ENCODE measurements around the gene LIPH.
"Not testable (repeated sequence)": the region's sequence is repeated elsewhere in the genome, so short reads cannot be mapped to it uniquely, and the experiment has no call there.

Gene LIPH

GRCh38 chr3:185552358-185552877, at the start of gene LIPH:
Gene LIPH, minus strand, starts transcription at chr3:185552588. Its CDS starts 117 bp downstream, at chr3:185552471.
- peak in 1 of 2 experiments; percentile 42 for DNase-seq

DNA sequence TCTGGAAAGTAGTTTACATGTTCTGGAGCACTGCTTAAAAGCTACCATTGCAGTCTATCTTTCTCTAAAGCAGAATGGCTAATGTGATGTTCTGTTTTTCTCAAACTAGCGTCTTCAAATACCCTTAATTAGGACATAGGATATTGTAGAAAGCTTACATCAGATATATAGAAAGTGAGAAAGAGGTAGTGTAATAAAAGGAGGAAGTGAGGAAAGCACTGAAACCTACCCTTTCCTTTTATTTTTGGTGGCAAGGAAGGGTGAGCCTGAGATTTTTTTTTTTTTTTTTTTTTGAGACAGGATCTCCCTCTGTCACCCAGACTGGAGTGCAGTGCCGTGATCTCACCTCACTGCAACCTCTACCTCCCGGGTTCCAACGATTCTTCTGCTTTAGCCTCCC, 43.1 kb upstream of the LIPH start:
- DNase-seq: no peak

DNA sequence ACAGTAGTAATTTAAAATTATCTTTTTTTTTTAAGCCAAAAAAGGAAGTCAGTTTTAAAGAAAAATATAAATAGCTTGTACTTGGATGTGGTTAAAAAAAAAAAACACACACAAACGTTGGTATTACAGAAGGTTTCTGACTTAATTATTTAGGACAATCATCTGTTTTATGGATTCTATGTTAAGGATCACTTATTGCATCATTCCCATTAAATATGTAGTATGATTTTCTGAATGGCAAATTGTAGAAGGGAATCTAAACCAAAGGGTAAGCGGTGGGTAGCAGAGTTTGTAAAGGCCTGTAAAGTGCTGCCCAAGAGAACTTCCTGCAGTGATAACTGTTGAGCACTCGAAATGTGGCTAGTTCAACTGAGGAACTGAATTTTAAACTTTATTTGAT, 41.7 kb upstream of the LIPH start:
- no peak for DNase-seq

DNA sequence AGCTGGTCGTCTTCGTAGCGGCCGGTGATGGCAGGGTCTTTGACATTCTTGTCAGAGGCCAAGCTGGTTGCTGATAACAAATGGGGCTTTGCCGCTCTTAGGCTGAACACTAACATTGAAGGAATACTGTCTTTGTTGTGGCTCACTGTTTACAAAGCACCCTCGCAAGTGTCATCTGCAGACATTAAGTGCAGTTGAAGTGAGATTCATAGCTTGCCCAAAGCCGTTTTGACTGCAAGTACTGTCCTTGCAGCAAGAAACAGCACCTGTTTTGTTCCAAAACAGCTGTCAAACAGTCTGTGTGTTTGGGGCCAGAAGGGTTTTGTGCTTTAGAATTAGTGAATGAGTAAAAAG, 34.3 kb upstream of the LIPH start:
- no peak for DNase-seq

DNA sequence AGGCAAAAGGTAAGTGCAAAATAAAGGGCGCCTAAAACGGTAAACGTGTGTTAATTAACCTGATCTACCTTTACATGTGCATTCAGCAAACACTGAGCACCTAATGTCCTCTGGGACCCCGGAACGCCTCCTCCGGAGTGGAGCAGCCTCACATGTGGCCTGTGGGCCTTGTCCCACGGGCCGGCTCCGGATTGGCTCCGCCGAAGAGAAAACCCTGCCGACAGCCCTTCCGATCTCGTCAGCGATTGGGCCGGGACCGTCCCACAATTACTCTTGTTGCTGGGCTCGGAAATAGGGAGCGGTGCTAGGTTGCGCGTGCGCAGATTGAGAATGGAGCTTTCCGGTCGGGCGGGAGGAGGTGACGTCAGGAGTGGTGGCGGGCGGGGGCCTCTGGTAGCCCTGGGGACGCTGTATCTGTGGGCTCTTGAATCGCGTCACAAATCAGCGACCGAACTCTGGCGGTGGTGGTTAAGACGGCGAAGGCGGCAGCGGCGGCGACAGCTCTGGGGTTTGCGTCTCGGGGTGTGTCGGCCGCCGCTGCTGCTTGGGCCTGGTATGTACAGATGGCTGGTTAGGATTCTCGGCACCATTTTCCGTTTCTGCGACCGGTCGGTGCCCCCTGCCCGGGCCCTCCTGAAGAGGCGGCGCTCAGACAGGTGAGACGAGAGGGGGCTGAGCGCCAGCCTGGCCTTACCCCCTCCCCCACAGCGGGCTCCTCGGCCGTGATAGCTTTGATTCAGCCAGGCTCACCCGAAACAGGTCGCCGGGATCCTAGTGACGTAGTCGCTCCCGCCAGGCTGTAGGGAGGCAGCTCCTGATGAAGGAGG, 33.7 kb upstream of the LIPH start, which contains the start of gene SENP2:
TSS of gene SENP2 (plus strand) at position 437 of the 827 bp plus-strand sequence. CDS start at position 556, 119 bp downstream.
- peak; percentile 98 to 99 for DNase-seq

GRCh38 chr3:185585518-185585858, 33.1 kb upstream of the LIPH start:
- DNase-seq: no peak

GRCh38 chr3:185584686-185585085, 32.3 kb upstream of the LIPH start:
- no peak for DNase-seq

DNA sequence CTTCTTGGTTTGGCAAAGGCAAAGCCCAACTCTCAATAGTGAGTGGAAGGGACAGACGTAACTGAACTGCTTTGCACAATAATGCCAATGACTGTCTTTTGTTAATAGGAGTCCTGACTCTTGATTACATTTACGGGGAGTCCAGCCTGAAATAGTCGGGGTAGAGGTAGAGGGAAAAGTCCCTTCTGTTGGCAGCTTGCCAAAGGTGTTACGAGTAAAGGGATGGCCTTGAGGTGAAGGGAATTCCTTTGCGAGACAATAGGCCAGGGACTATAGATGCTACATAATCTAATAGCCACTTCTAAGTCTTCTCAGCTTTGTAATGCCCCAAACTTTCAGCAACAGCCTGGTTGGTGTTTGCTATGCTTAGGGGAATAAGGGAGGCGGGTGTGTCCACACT, 31.5 kb upstream of the LIPH start:
- no peak for DNase-seq

GRCh38 chr3:185582871-185583270, 30.5 kb upstream of the LIPH start:
- no peak for DNase-seq

DNA sequence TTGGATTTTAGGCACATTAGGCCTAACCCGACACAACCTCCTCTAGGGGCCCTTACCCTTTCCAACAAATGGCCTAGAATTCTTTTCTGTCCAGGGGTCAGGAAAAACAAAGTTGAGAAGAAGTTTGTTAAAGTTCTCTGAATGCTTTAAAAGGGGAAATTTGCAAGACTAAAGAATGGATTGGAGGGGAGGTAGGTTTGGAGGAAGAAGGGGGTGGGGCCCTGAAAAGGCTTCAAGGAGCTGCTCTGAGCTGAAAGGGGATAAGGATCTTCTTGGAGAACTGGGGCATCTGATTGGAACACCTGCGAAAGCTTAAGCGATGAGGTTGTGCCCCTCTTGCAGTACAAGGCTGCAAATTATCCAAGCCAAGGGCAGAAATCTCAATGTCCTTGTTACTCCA, 29.8 kb upstream of the LIPH start:
- no peak for DNase-seq

- DNase-seq: peak in 1 of 2 experiments; percentile 20
These were observed 22.9 kb upstream of the LIPH start for GRCh38 chr3:185575108-185575869.

- no peak for DNase-seq
These were observed 19.8 kb upstream of the LIPH start for GRCh38 chr3:185572183-185572582.

GRCh38 chr3:185561958-185562357, 9.6 kb upstream of the LIPH start:
- no peak for DNase-seq

GRCh38 chr3:185561374-185561943, 9.1 kb upstream of the LIPH start:
- DNase-seq: no peak

- DNase-seq: no peak
These were observed 8.3 kb upstream of the LIPH start for GRCh38 chr3:185560676-185561075.

DNA sequence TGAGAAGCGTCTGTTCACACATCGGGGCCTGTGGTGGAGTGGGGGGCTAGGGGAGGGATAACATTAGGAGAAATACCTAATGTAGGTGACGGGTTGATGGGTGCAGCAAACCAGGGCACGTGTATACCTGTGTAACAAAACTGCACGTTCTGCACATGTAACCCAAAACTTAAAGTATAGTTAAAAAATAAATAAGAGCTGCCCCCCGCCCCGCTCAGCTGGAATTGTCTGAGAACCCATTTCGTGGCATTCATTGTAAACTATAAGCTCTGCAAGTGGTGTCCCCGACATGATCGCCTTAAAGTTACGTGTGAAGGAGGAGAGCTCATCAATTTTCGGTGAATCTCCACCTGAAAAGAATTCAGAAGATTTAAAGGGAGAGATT, 7.3 kb upstream of the LIPH start:
- no peak for DNase-seq

DNA sequence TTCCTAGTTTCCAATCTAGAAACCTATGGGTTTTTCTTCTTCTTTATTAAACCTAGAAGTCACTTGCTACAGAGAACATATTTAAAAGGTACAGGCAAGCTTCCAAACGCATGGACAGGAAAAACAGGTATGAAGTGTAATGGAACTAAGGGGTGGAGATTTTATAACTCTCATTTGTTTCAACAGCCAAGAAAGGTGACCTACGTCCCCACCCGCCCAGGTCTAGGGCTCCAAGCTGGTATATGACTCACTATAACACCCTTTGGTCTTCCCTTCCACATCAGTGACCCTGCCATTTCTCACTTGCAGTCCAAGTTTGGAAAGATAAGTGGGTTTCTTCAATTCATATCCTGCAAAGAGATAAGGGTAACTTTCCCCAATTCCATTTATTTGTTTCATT, 6.0 kb upstream of the LIPH start:
- DNase-seq: no peak

GRCh38 chr3:185556640-185557039, 4.3 kb upstream of the LIPH start:
- DNase-seq: not testable (repeated sequence)

GRCh38 chr3:185555860-185556347, 3.5 kb upstream of the LIPH start:
- DNase-seq: no peak

DNA sequence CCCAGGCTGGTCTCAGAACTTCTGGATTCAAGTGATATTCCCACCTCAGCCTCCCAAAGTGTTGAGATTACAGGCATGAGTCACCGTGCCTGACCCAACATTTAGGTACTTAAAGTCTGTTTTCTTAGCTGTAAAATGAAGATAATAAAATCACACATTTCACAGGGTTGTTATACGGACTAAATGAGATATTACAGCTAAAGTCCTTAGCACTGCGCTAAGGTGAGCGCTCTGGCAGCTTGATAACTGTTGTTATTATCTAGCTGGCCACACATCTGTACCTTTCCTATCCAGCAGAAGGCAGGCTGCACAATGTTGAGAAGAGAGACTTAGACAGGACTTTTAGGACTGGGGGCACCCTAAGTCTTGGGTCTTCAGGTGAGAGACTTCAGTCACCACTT, 2.7 kb upstream of the LIPH start:
- no peak for DNase-seq

- no peak for DNase-seq
These were observed 2.7 kb downstream of the LIPH start for GRCh38 chr3:185549651-185550111.

GRCh38 chr3:185549122-185549521, 3.3 kb downstream of the LIPH start:
- DNase-seq: no peak

- DNase-seq: no peak
These were observed 11.7 kb downstream of the LIPH start for GRCh38 chr3:185540695-185541094.

Measured in stimulated activated CD4-positive, alpha-beta T cell treated with anti-CD3 and anti-CD28 coated beads, Interleukin-4, amount 100 ng/mL, for 4 hours (primary cell).